Heart left ventricle (tissue), 13 donors: ENCODE measurements around the gene AEBP1.

Source experiments
- POLR2A ChIP-seq, 2 donors: fragments of 450-650 bp; IDR thresholded peaks; one replicate each; pipeline ENCODE4 v1.6.1; 2017; ENCODE audit warnings: antibody characterized with exemption in 2 of 2, mild to moderate bottlenecking in 2 of 2, moderate library complexity in 2 of 2
- TF ChIP-seq, protein P1 (sequence below), 12 donors: fragments of 200-600 bp; sonication (generic) in 4 of 12; IDR thresholded peaks; one replicate each; pipeline versions ENCODE4 v1.5.0 to v1.8.0; 2018 to 2022; ENCODE audit warnings: antibody characterized with exemption in 12 of 12, mild to moderate bottlenecking in 5 of 12
- donor health status: ischemic (EF 13 %, LVEDD 7.1; RV severe dilation, severe dysfunction).
- donor health status: DM: no; HTN: yes; CAD: no.
- donor health status: DM: no; HTN: no; CAD: no.
- donor health status: ischemic (EF 25% LVEDD 6.9; RV normal size, moderate dysfunction).
- donor health status: ischemic (EF 25% LVEDD 5.7; RV mildly dilated, moderate dysfunction).
- donor health status: ischemic (EF 35%, LVEDD 5.7; RV mildly dilated, moderate dysfunction).
- donor health status: nonischemic (EF 11% LVEDD 7.7; RV severe dilation, severe dysfunction).
- donor health status: DM: yes; HTN: yes; CAD: no.
- donor health status: PGD.
- donor health status: ischemic (EF 29% LVEDD 5.4; RV normal size, mild dysfunction).
- donor health status: nonischemic (EF 23%, LVEDD 6.1; RV moderate dilation, normal function).

DNA sequence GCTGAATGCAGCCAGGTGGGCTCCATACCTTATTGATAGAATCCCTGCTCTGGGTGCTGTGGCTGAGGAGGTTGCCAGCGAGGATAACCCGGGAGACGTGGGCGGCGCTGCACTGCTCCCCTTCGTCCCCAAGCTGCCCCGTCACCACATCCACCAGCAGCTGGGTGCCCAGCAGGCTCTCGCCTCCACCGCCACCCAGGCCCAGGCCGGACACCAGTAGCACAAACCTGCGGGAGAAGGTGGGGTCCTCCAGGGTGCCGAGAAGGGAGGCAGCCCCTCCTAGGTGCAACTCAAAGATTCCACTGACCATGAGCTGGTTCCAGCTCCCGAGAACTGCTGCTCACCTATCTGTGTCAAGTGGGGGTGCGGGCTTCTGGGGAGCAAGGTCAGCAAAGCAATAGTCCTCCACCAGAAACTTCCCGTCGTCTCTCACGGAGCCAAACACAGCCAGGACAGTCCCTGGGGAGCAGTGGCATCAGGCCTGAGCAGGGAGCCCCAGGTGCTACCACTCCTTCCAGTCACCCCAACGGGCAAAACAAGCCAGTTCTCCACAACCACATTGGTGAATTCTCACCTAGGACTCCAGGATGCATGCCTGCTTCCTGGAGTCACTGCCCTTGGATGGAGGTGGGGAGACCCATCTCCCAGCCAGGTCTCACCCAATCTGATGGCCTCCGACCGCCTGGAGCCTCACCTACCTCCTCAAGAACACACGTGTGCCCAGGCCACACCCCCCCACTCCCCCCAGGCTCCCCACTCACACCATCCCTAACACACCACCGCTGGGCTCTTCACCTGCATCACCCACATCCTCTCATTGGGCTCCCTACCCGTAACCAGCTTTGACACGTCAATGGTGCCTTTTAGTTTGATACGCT is 12.9 kb downstream of the AEBP1 start:
- TF ChIP-seq, protein P1, sequence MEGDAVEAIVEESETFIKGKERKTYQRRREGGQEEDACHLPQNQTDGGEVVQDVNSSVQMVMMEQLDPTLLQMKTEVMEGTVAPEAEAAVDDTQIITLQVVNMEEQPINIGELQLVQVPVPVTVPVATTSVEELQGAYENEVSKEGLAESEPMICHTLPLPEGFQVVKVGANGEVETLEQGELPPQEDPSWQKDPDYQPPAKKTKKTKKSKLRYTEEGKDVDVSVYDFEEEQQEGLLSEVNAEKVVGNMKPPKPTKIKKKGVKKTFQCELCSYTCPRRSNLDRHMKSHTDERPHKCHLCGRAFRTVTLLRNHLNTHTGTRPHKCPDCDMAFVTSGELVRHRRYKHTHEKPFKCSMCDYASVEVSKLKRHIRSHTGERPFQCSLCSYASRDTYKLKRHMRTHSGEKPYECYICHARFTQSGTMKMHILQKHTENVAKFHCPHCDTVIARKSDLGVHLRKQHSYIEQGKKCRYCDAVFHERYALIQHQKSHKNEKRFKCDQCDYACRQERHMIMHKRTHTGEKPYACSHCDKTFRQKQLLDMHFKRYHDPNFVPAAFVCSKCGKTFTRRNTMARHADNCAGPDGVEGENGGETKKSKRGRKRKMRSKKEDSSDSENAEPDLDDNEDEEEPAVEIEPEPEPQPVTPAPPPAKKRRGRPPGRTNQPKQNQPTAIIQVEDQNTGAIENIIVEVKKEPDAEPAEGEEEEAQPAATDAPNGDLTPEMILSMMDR (IDR thresholded peaks at IDR 0.05), result no peak
- TF ChIP-seq POLR2A (IDR thresholded peaks at IDR 0.05), result no peak
